GM23248 (cell line): Measurements from ENCODE around the gene RAB17.

Experiments
- EZH2 ChIP-seq: fragments of 200-600 bp; sonication (generic); IDR thresholded peaks from 2 replicates; pipeline ENCODE4 v1.6.1; 2018; ENCODE audit warnings: antibody characterized with exemption, mild to moderate bottlenecking; ENCODE audit not compliant: insufficient read depth, poor library complexity, severe bottlenecking
- EZH2phosphoT487 ChIP-seq: fragments of 200-600 bp; sonication (generic); IDR thresholded peaks from 2 replicates; pipeline ENCODE4 v1.6.1; 2018; ENCODE audit warnings: antibody characterized with exemption, moderate library complexity, mild to moderate bottlenecking, low read depth; ENCODE audit not compliant: insufficient read depth

GRCh38 chr2:237529452-237530402 lies 60.8 kb downstream of the RAB17 start:
- TF ChIP-seq EZH2 (no peak), EZH2phosphoT487 (no peak)
